Body of pancreas (tissue), 4 donors: Measurements from ENCODE around the gene GPI.

Experiments
- CTCF ChIP-seq, 7 experiments: fragments of 450-650 bp in 4 of 7; fragments of 200-600 bp in 3 of 7; sonication (generic) in 3 of 7; IDR thresholded peaks; one replicate each; pipeline ENCODE4 v1.5.1; 2016 to 2019; ENCODE audit warnings: antibody characterized with exemption in 7 of 7
- POLR2A ChIP-seq, 3 donors: fragments of 450-650 bp; IDR thresholded peaks; one replicate each; pipeline ENCODE4 v1.6.1; 2016; ENCODE audit warnings: antibody characterized with exemption in 3 of 3, mild to moderate bottlenecking in 2 of 3

GRCh38 chr19:34327851-34328250 lies 37.1 kb upstream of the GPI start:
- no peak for TF ChIP-seq POLR2A (IDR thresholded peaks at IDR 0.05)
- TF ChIP-seq CTCF (IDR thresholded peaks at IDR 0.05): no peak
